MM.1S (cell line): Measurements from ENCODE around the gene SCUBE3.

ENCODE experiments used
- CTCF ChIP-seq: fragments of 300-600 bp; sonication (generic); IDR thresholded peaks from 2 replicates; pipeline ENCODE4 v1.5.1; 2016; ENCODE audit warnings: antibody characterized with exemption, low read length, mixed read lengths
- EZH2 ChIP-seq: fragments of 300-600 bp; sonication (generic); optimal IDR thresholded peaks from 2 replicates; pipeline ENCODE3; 2017; ENCODE audit warnings: low read depth, mild to moderate bottlenecking, antibody characterized with exemption, low read length, mixed read lengths

- TF ChIP-seq CTCF: no peak
- no peak for TF ChIP-seq EZH2
Measured at GRCh38 chr6:35296931-35297600, 83.3 kb downstream of the SCUBE3 start.
